GM19463 (cell line): ENCODE results near the gene RNMT.
A peak's percentile ranks its signal among the peaks of the same experiment; 100 is the strongest.

ENCODE experiments used
- ATAC-seq: cut with Tn5 transposase; IDR thresholded peaks from one replicate; pipeline ENCODE4 v1.9.1; 2021; ENCODE audit warnings: mild to moderate bottlenecking, moderate library complexity; ENCODE audit not compliant: unreplicated experiment

RNMT gene

GRCh38 chr18:13809531-13810255 is 83.2 kb downstream of the RNMT start:
- no peak for ATAC-seq

- no peak for ATAC-seq
Measured at GRCh38 chr18:13810950-13811485, 84.5 kb downstream of the RNMT start.

GRCh38 chr18:13811993-13812392 is 85.5 kb downstream of the RNMT start:
- ATAC-seq, result no peak

- peak; percentile 91 for ATAC-seq
Measured at GRCh38 chr18:13813271-13813849, 86.9 kb downstream of the RNMT start.
